ENCODE data around the gene ITIH3. TPM values are rescaled to one million over a fixed set of nuclear protein-coding genes. Genes with fewer than 3 reads are reported as not detected.

Gene ITIH3
- total RNA-seq, 2 experiments from 2014 or later: not detected

GRCh38 chr3:52809149-52809548, 14.6 kb downstream of the ITIH3 start:
- POLR2A ChIA-PET: no interaction called here
- ATAC-seq (ENCODE audit: poor library complexity) (no peak), DNase-seq (no peak)
- Mint-ChIP-seq H3K27ac (no peak overlapping the region), H3K9me3 (no peaks in the 10 kb centered on the region), H3K4me1 (ENCODE audit: low read depth) (peaks cover 12% of the 10 kb centered on the region), H3K4me3 (no peak overlapping the region), H3K36me3 (ENCODE audit: low read depth) (no peaks in the 10 kb centered on the region), H3K27me3 (no peaks in the 10 kb centered on the region)
- no peaks in the 10 kb centered on the region for H3K9me3 ChIP-seq (ENCODE audit: control insufficient read depth in 1 of 2, insufficient read depth in 1 of 2, low read length in 2 of 2)
- no peaks in the 10 kb centered on the region for H3K36me3 ChIP-seq (ENCODE audit: insufficient read depth, low read length)
- no peak overlapping the region for H3K27ac ChIP-seq (ENCODE audit: low read depth in 1 of 2, low read length in 2 of 2)
- H3K4me1 ChIP-seq (ENCODE audit: insufficient read depth, low read length): no peaks in the 10 kb centered on the region
- intact Hi-C loops (cut with DNase I, micrococcal nuclease): no loop called here
- no peak for TF ChIP-seq CTCF (IDR thresholded peaks at IDR 0.05)
- no peaks in the 10 kb centered on the region for H3K27me3 ChIP-seq (ENCODE audit: control insufficient read depth in 1 of 2, insufficient read depth in 2 of 2, low read length in 2 of 2)
- CTCF ChIA-PET: no interaction called here
- H3K4me3 ChIP-seq (ENCODE audit: low read length): no peak overlapping the region

DNA sequence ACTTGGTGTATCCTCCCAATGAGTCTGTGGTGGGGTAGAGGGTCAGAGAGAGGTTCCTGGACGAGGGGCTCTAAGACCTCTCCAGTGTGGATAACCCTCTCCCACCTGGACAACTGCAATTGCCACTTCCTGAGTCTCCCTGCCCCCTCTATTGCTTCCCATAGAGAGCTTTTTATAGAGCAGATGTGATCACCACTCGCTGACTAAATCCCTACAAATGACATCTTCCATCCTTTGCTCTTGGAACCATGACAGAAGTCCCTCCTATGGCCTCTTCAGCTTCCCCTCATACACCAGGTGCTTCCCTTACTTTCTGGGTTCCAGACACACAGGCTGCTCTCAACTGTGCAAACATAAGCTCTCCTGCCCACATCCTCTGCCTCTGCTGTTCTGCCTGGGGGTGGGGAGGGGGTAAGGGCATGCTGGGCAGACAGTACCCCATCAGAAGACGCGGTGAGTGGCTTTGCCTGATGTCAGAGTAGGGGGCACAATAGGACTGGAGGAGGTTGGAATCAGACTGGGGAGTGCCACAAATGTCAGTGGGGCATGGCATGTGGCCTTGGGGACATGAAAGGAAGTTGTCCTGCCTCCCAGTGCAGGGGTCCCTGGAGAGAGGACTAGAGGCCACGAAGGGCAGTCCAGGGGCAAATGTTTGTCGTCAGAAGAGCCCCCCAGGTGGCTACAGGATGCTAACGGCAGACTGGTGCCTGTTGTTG, 15.2 kb downstream of the ITIH3 start:
- Histone ChIP-seq H3K36me3 (ENCODE audit: insufficient read depth, low read length) (no peaks in the 10 kb centered on the region), H3K4me3 (ENCODE audit: low read length) (no peak overlapping the region), H3K27me3 (ENCODE audit: control insufficient read depth in 1 of 2, insufficient read depth in 2 of 2, low read length in 2 of 2) (no peaks in the 10 kb centered on the region), H3K4me1 (ENCODE audit: insufficient read depth, low read length) (no peaks in the 10 kb centered on the region), H3K27ac (ENCODE audit: low read depth in 1 of 2, low read length in 2 of 2) (no peak overlapping the region), H3K9me3 (ENCODE audit: control insufficient read depth in 1 of 2, insufficient read depth in 1 of 2, low read length in 2 of 2) (no peaks in the 10 kb centered on the region)
- DNase-seq (no peak), ATAC-seq (ENCODE audit: poor library complexity) (peak; percentile 21)
- Mint-ChIP-seq H3K4me3 (no peak overlapping the region), H3K27me3 (no peaks in the 10 kb centered on the region), H3K36me3 (ENCODE audit: low read depth) (no peaks in the 10 kb centered on the region), H3K9me3 (no peaks in the 10 kb centered on the region), H3K4me1 (ENCODE audit: low read depth) (peaks cover 12% of the 10 kb centered on the region), H3K27ac (no peak overlapping the region)
- TF ChIP-seq CTCF (IDR thresholded peaks at IDR 0.05): no peak
- ChIA-PET CTCF (no interaction called here), POLR2A (no interaction called here)
- intact Hi-C loops (cut with DNase I, micrococcal nuclease): no loop called here

DNA sequence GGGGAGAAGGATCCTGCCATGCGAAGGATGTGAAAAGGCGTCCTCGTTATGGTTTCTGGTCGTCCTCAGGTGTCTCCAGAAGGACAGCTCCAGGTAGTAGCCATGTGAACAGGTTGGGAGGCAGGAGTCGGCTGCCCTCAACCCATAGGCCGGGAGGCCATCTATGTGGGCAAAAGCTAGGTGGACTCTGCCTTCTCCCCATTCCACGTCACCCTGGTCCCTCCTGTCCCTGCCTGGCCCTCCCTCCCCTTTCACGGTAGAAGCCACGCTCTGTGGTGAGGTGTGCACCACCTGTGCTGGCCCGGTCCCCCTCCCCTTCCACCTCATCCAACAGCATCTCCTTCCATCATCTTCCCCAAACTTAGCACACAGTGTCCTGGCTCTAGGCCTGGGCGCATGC, 16.3 kb downstream of the ITIH3 start:
- CTCF ChIA-PET: no interaction called here
- no peak overlapping the region for H3K27ac Mint-ChIP-seq

More for the DNA sequence above, 16.3 kb downstream of the ITIH3 start:
- Histone ChIP-seq H3K9me3 (ENCODE audit: control insufficient read depth in 1 of 2, insufficient read depth in 1 of 2, low read length in 2 of 2) (no peaks in the 10 kb centered on the region), H3K27ac (ENCODE audit: low read depth in 1 of 2, low read length in 2 of 2) (no peak overlapping the region), H3K4me1 (ENCODE audit: insufficient read depth, low read length) (no peaks in the 10 kb centered on the region), H3K36me3 (ENCODE audit: insufficient read depth, low read length) (no peaks in the 10 kb centered on the region), H3K4me3 (ENCODE audit: low read length) (no peak overlapping the region), H3K27me3 (ENCODE audit: control insufficient read depth in 1 of 2, insufficient read depth in 2 of 2, low read length in 2 of 2) (no peaks in the 10 kb centered on the region)
- DNase-seq: no peak
- Mint-ChIP-seq H3K27me3 (no peaks in the 10 kb centered on the region), H3K36me3 (ENCODE audit: low read depth) (no peaks in the 10 kb centered on the region), H3K4me1 (ENCODE audit: low read depth) (peaks cover 12% of the 10 kb centered on the region), H3K9me3 (no peaks in the 10 kb centered on the region), H3K4me3 (no peak overlapping the region)
- POLR2A ChIA-PET: interaction anchor here (0.9 kb wide), 1 partner anchor 14 kb away, joined by 3 read pairs; no protein-coding TSS in a partner anchor
- intact Hi-C loops (cut with DNase I, micrococcal nuclease): no loop called here
- TF ChIP-seq CTCF (IDR thresholded peaks at IDR 0.05): no peak
- ATAC-seq (ENCODE audit: poor library complexity): no peak
